H1 (cell line): ENCODE results near the gene MTARC2. TPM values are rescaled to one million over a fixed set of nuclear protein-coding genes. Genes with fewer than 3 reads are reported as not detected.

Experiments used
- CTCF ChIA-PET: fragments of 300-600 bp; sonication (Branson Sonifier 250); formaldehyde crosslinking; loops from one replicate; lab custom pipeline; 2021; ENCODE audit not compliant: partially characterized antibody; lab: Charles Lee
- POLR2A ChIA-PET: fragments of 300-600 bp; sonication (Branson Sonifier 250); formaldehyde crosslinking; loops from one replicate; lab custom pipeline; 2021; ENCODE audit warnings: inconsistent platforms; ENCODE audit not compliant: partially characterized antibody; lab: Charles Lee
- DNase-seq, 2 experiments: peaks; one replicate each; pipeline versions ENCODE4 v3.0.0 to v3.0.0-alpha.2; 2010 to 2022; ENCODE audit warnings: low spot score in 2 of 2, low read depth in 1 of 2, mixed read lengths in 1 of 2
- FAIRE-seq: peaks from 2 replicates; lab custom pipeline; 2011; peaks lifted over from hg19 to GRCh38; lab: Jason Lieb, UNC
- H2AFZ ChIP-seq: 2 replicates; pipeline ENCODE4 v1.8.1; 2012; ENCODE audit warnings: low read length, inconsistent platforms
- H2AK5ac ChIP-seq: 2 replicates; pipeline ENCODE4 v1.6.1; 2013; ENCODE audit warnings: low read depth, low read length
- H2BK120ac ChIP-seq: replicated peaks from 2 replicates; pipeline ENCODE3; 2013; ENCODE audit warnings: low read depth, low read length, inconsistent platforms
- H2BK12ac ChIP-seq: 2 replicates; pipeline ENCODE4 v1.6.1; 2013; ENCODE audit warnings: low read depth, low read length
- H2BK15ac ChIP-seq: 2 replicates; pipeline ENCODE4 v1.6.1; 2013; ENCODE audit warnings: low read length
- H2BK20ac ChIP-seq: 2 replicates; pipeline ENCODE4 v1.6.1; 2013; ENCODE audit warnings: low read length
- H2BK5ac ChIP-seq: 2 replicates; pipeline ENCODE4 v1.6.1; 2013; ENCODE audit warnings: low read depth, low read length
- H3K14ac ChIP-seq: 2 replicates; pipeline ENCODE4 v1.6.1; 2013; ENCODE audit warnings: inconsistent platforms; ENCODE audit not compliant: insufficient read length
- H3K18ac ChIP-seq: 2 replicates; pipeline ENCODE4 v1.6.1; 2013; ENCODE audit warnings: low read length; ENCODE audit errors: extremely low read depth
- H3K23ac ChIP-seq: 2 replicates; pipeline ENCODE4 v1.6.1; 2013; ENCODE audit warnings: inconsistent platforms; ENCODE audit not compliant: insufficient read length
- H3K23me2 ChIP-seq: 2 replicates; pipeline ENCODE4 v1.6.1; 2013; ENCODE audit warnings: low read depth, low read length
- H3K27ac ChIP-seq: 2 replicates; pipeline ENCODE4 v1.6.1; 2011; ENCODE audit warnings: low read depth, low read length, inconsistent platforms
- H3K27me3 ChIP-seq, 4 experiments: replicated peaks in 1 of 4; 1 replicate in 1 of 4; 2 replicates in 3 of 4; pipeline versions ENCODE4 v1.6.1 to v1.8.1; 2011 to 2013; ENCODE audit warnings: low read length in 3 of 4, mild to moderate bottlenecking in 3 of 4, inconsistent platforms in 2 of 4, mixed read lengths in 2 of 4, moderate library complexity in 1 of 4; ENCODE audit not compliant: control insufficient read depth in 3 of 4, insufficient read depth in 3 of 4; ENCODE audit errors: extremely low read depth in 1 of 4
- H3K36me3 ChIP-seq, 4 experiments: 2 replicates each; pipeline versions ENCODE4 v1.6.1 to v1.8.1; 2011 to 2013; ENCODE audit warnings: mild to moderate bottlenecking in 4 of 4, low read length in 3 of 4, moderate library complexity in 2 of 4, control low read depth in 1 of 4, inconsistent platforms in 1 of 4; ENCODE audit not compliant: insufficient read depth in 4 of 4, control insufficient read depth in 2 of 4
- H3K4ac ChIP-seq: replicated peaks from 2 replicates; pipeline ENCODE3; 2013; ENCODE audit warnings: low read length, low read depth, mixed read lengths, inconsistent platforms; ENCODE audit not compliant: insufficient read length
- H3K4me1 ChIP-seq, 4 experiments: replicated peaks in 1 of 4; 1 replicate in 1 of 4; 2 replicates in 3 of 4; pipeline versions ENCODE4 v1.6.1 to v1.8.1; 2011 to 2013; ENCODE audit warnings: low read length in 3 of 4, inconsistent platforms in 2 of 4, mixed read lengths in 1 of 4; ENCODE audit not compliant: insufficient read depth in 4 of 4, control insufficient read depth in 3 of 4
- H3K4me2 ChIP-seq, 2 experiments: 2 replicates each; pipeline versions ENCODE4 v1.6.1 to v1.8.1; 2011 to 2013; ENCODE audit warnings: low read depth in 2 of 2, low read length in 2 of 2, control low read depth in 1 of 2, inconsistent platforms in 1 of 2, mild to moderate bottlenecking in 1 of 2; ENCODE audit not compliant: insufficient read depth in 1 of 2
- H3K4me3 ChIP-seq, 4 experiments: fragments of 200-600, 300-600 bp in 1 of 4; sonication (generic), shearing (Covaris generic), sonication (Bioruptor Twin) in 1 of 4; 2 replicates each; pipeline versions ENCODE4 v1.5.1 to v1.8.1; 2011 to 2016; ENCODE audit warnings: low read length in 4 of 4, low read depth in 3 of 4, control low read depth in 2 of 4, inconsistent platforms in 2 of 4, mild to moderate bottlenecking in 2 of 4, mixed read lengths in 1 of 4, moderate library complexity in 1 of 4; ENCODE audit not compliant: insufficient read depth in 2 of 4; ENCODE audit errors: extremely low read depth in 1 of 4
- H3K56ac ChIP-seq: replicated peaks from 2 replicates; pipeline ENCODE3; 2013; ENCODE audit warnings: low read depth, mild to moderate bottlenecking, mixed read lengths, low read length, inconsistent platforms; ENCODE audit not compliant: insufficient read length
- H3K79me1 ChIP-seq: 2 replicates; pipeline ENCODE4 v1.6.1; 2013; ENCODE audit warnings: low read depth, low read length, control low read depth
- H3K79me2 ChIP-seq, 2 experiments: 2 replicates each; pipeline versions ENCODE4 v1.6.1 to v1.8.1; 2012 to 2013; ENCODE audit warnings: low read length in 2 of 2, mild to moderate bottlenecking in 2 of 2, inconsistent platforms in 1 of 2; ENCODE audit not compliant: insufficient read depth in 2 of 2, control insufficient read depth in 1 of 2
- H3K9ac ChIP-seq, 4 experiments: replicated peaks in 1 of 4; 1 replicate in 1 of 4; 2 replicates in 3 of 4; pipeline versions ENCODE4 v1.6.1 to v1.8.1; 2011 to 2013; ENCODE audit warnings: low read depth in 3 of 4, low read length in 3 of 4, control low read depth in 2 of 4, mild to moderate bottlenecking in 2 of 4, moderate library complexity in 2 of 4, inconsistent platforms in 1 of 4; ENCODE audit errors: extremely low read depth in 1 of 4
- H3K9me3 ChIP-seq, 2 experiments: 2 replicates each; pipeline versions ENCODE4 v1.6.1 to v1.8.1; 2012 to 2013; ENCODE audit warnings: mild to moderate bottlenecking in 2 of 2, moderate library complexity in 2 of 2, control low read depth in 1 of 2, inconsistent platforms in 1 of 2, low read depth in 1 of 2, low read length in 1 of 2, mixed read lengths in 1 of 2; ENCODE audit not compliant: insufficient read depth in 2 of 2
- H4K20me1 ChIP-seq, 2 experiments: replicated peaks in 1 of 2; 2 replicates each; pipeline versions ENCODE3 to v1.8.1; 2011 to 2013; ENCODE audit warnings: inconsistent platforms in 2 of 2, low read length in 2 of 2, mild to moderate bottlenecking in 1 of 2; ENCODE audit not compliant: insufficient read depth in 2 of 2, control insufficient read depth in 1 of 2
- H4K5ac ChIP-seq: 2 replicates; pipeline ENCODE4 v1.6.1; 2013; ENCODE audit warnings: low read length, low read depth, mixed read lengths, inconsistent platforms; ENCODE audit not compliant: insufficient read length
- H4K8ac ChIP-seq: 2 replicates; pipeline ENCODE4 v1.8.0; 2013; ENCODE audit warnings: mild to moderate bottlenecking, moderate library complexity, low read length, inconsistent platforms; ENCODE audit not compliant: insufficient read depth; ENCODE audit errors: extremely low read depth
- H4K91ac ChIP-seq: replicated peaks from 2 replicates; pipeline ENCODE3; 2013; ENCODE audit warnings: low read length, mixed read lengths, inconsistent platforms; ENCODE audit not compliant: insufficient read length
- ASH2L ChIP-seq: fragments of 200-600, 300-600 bp; sonication (generic); IDR thresholded peaks from one replicate; pipeline ENCODE4 v1.7.1; 2017; ENCODE audit warnings: low read length
- ATF2 ChIP-seq: IDR thresholded peaks from 2 replicates; pipeline ENCODE4 v1.6.1; 2012; ENCODE audit warnings: low read length, inconsistent platforms
- BACH1 ChIP-seq: IDR thresholded peaks from 2 replicates; pipeline ENCODE4 v1.6.1; 2012; ENCODE audit warnings: low read length, improper control_type of control experiment
- CBX5 ChIP-seq: fragments of 300-800, 300-1000 bp; sonication (generic); IDR thresholded peaks from 2 replicates; pipeline ENCODE4 v1.7.1; 2016; ENCODE audit warnings: antibody characterized with exemption, low read length, low read depth
- CHD2 ChIP-seq: IDR thresholded peaks from 2 replicates; pipeline ENCODE4 v1.6.1; 2012; ENCODE audit warnings: low read length, improper control_type of control experiment
- EGR1 ChIP-seq: IDR thresholded peaks from 2 replicates; pipeline ENCODE4 v1.6.1; 2011; ENCODE audit warnings: low read depth, low read length, borderline replicate concordance
- MAFK ChIP-seq: IDR thresholded peaks from 2 replicates; pipeline ENCODE4 v1.6.1; 2012; ENCODE audit warnings: low read depth, mild to moderate bottlenecking, improper control_type of control experiment, low read length
- PHF8 ChIP-seq: fragments of 200-600 bp; sonication (generic); conservative IDR thresholded peaks from 2 replicates; pipeline ENCODE4 v1.7.1; 2012; ENCODE audit warnings: low read depth, mild to moderate bottlenecking, inconsistent platforms, low read length, moderate library complexity
- RNF2 ChIP-seq: fragments of 200-900, 300-1000 bp; sonication (generic); IDR thresholded peaks from 2 replicates; pipeline ENCODE4 v1.7.1; 2016; ENCODE audit warnings: borderline replicate concordance, low read depth, mild to moderate bottlenecking, antibody characterized with exemption, low read length; ENCODE audit not compliant: poor library complexity, severe bottlenecking; ENCODE audit errors: missing control alignments
- SP1 ChIP-seq: IDR thresholded peaks from 2 replicates; pipeline ENCODE4 v1.6.1; 2011; ENCODE audit warnings: low read depth, low read length
- SP4 ChIP-seq: IDR thresholded peaks from 2 replicates; pipeline ENCODE4 v1.6.1; 2012; ENCODE audit warnings: low read length, inconsistent platforms
- SRF ChIP-seq: IDR thresholded peaks from 2 replicates; pipeline ENCODE4 v1.6.1; 2011; ENCODE audit warnings: mild to moderate bottlenecking, low read depth, low read length, moderate library complexity
- WGBS, 2 experiments: shearing (Covaris generic) in 1 of 2; methylation state at CpG; one replicate each; pipeline versions ENCODE4 v1.1.6 to v1.1.7; 2013 to 2015; ENCODE audit warnings: low lambda C conversion rate in 2 of 2, mixed read lengths in 2 of 2, inconsistent platforms in 1 of 2, low coverage in 1 of 2, missing lambda C conversion rate in 1 of 2; ENCODE audit not compliant: insufficient replicate concordance in 2 of 2, insufficient coverage in 1 of 2, insufficient read length in 1 of 2; ENCODE audit errors: extremely low coverage in 1 of 2, missing lambda C conversion rate in 1 of 2; 5-methylcytosine and 5-hydroxymethylcytosine counted together
- polyA plus RNA-seq, 7 experiments: library from polyadenylated mRNA; depleted of rRNA in 3 of 7; stranded (reverse) in 5 of 7; unstranded in 2 of 7; fragments of >200 nt in 5 of 7; fragments of 200-250 nt in 2 of 7; gene quantifications; 1 replicate in 5 of 7; 2 replicates in 1 of 7; 4 replicates in 1 of 7; pipeline versions ENCODE4 v1.2.1 to v1.2.3, GENCODE V29; 2011 to 2013; ENCODE audit warnings: missing spikeins in 2 of 7, mixed read lengths in 2 of 7
- total RNA-seq: library from RNA; stranded (reverse); fragmentation: NEBNext Ultra II Directional; extraction: Animal tissue kit (Norgen Biotek cat#: 25700); gene quantifications from 2 replicates; pipeline ENCODE4 v1.2.1, GENCODE V29; 2021

Gene MTARC2
- total and polyA plus RNA-seq, 2 of the 8 experiments (the other 6 are each of a cell fraction or from before 2014, with no cell fraction given): 7.2 to 7.9 TPM

DNA sequence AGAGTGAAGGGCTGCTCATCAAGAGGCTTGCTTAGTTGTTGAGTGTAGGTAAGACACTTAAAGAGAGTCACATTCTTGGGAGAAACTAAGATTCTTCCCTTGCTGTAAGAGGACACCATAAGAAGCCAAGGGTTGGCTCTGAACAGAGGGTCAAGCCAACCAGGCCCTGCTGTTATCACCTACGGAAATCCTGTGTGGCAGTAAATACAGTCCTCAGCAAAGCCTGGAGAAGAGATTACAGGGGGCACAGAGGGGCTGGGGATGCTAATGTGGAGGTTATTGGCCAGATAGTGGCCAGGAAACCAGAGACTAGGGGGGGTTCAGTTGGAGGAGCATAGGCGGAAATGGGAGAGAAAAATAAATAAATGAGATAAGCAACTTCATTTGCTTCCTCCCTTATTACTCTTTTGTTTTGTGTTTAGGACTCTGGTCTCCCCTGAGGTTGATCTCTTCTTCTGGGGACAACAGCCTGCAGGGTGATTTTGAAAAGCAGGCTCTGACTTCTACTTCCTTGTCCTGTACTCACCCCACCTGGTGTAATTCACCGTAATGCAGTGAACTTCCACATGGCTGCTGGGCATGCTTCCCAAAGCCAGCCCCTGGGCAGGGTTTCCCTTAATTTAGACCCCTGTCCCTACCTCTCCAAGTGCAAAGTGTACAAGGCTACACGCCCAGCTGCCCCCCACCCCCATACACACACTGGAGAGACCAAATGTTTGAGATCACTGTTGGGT is 79.5 kb downstream of the MTARC2 start:
- Histone ChIP-seq H4K20me1 (no peaks in the 10 kb centered on the region), H3K27ac (no peak overlapping the region), H2AFZ (no peak overlapping the region), H3K27me3 (no peaks in the 10 kb centered on the region), H2BK5ac (no peak overlapping the region), H2BK15ac (no peak overlapping the region), H4K8ac (no peak overlapping the region), H3K4me1 (no peaks in the 10 kb centered on the region; a peak in 1 of 7 replicates), H3K4me3 (no peak overlapping the region), H3K4me2 (no peak overlapping the region), H2BK20ac (no peak overlapping the region), H3K9me3 (no peaks in the 10 kb centered on the region), H3K9ac (no peak overlapping the region), H4K5ac (no peak overlapping the region), H3K14ac (no peak overlapping the region), H2BK120ac (no peak overlapping the region), H4K91ac (no peak overlapping the region), H2BK12ac (no peak overlapping the region), H2AK5ac (no peak overlapping the region), H3K23ac (no peak overlapping the region), H3K56ac (no peak overlapping the region), H3K79me1 (no peaks in the 10 kb centered on the region), H3K79me2 (no peaks in the 10 kb centered on the region), H3K4ac (no peak overlapping the region), H3K36me3 (no peaks in the 10 kb centered on the region), H3K23me2 (no peaks in the 10 kb centered on the region; the same call in 1 of the 2 replicates), H3K18ac (no peak overlapping the region)
- WGBS, 2 experiments: 88% methylated on average over 4 of the region's 4 CpGs; no CpG with 5 or more reads in 1 of the 2 experiments
- DNase-seq: no peak
- ChIA-PET CTCF (interaction anchor here (0.7 to 2.3 kb wide), 4 partner anchors 13 to 24 kb away, joined by 3 to 12 read pairs (median 7); no protein-coding TSS in a partner anchor), POLR2A (no interaction called here)
- FAIRE-seq: no peak
- no peak for TF ChIP-seq SP1
- TF ChIP-seq CHD2: no peak
- TF ChIP-seq SRF: no peak
- no peak for TF ChIP-seq SP4
- no peak for TF ChIP-seq RNF2
- TF ChIP-seq ATF2: no peak
- no peak for TF ChIP-seq MAFK
- TF ChIP-seq BACH1: no peak
- no peak for TF ChIP-seq PHF8
- TF ChIP-seq CBX5: no peak
- TF ChIP-seq ASH2L: no peak
- no peak for TF ChIP-seq EGR1
